Endothelial cell of umbilical vein (primary cell): ENCODE measurements around the gene TNPO3.
"Not testable (repeated sequence)": the region's sequence is repeated elsewhere in the genome, so short reads cannot be mapped to it uniquely, and the experiment has no call there.

ENCODE experiments used
- EZH2 ChIP-seq: IDR thresholded peaks from 2 replicates; pipeline ENCODE4 v1.6.1; 2012; ENCODE audit warnings: borderline replicate concordance, low read depth, mild to moderate bottlenecking, moderate library complexity, low read length, inconsistent platforms; ENCODE audit not compliant: severe bottlenecking
- MAX ChIP-seq: IDR thresholded peaks from 2 replicates; pipeline ENCODE4 v1.6.1; 2011; ENCODE audit not compliant: insufficient read depth, insufficient read length
- POLR2A ChIP-seq: IDR thresholded peaks from 2 replicates; pipeline ENCODE4 v1.6.1; 2012; ENCODE audit warnings: low read depth, mild to moderate bottlenecking, control low read depth, low read length

GRCh38 chr7:129051459-129051858, 3.5 kb downstream of the TNPO3 start:
- TF ChIP-seq MAX, EZH2, POLR2A: not testable (repeated sequence)
